ENCODE results near the gene SULT1B1. TPM values are rescaled to one million over a fixed set of nuclear protein-coding genes. Genes with fewer than 3 reads are reported as not detected.

SULT1B1 gene
- total RNA-seq, 1 experiment from 2014 or later: 0.05 TPM

DNA sequence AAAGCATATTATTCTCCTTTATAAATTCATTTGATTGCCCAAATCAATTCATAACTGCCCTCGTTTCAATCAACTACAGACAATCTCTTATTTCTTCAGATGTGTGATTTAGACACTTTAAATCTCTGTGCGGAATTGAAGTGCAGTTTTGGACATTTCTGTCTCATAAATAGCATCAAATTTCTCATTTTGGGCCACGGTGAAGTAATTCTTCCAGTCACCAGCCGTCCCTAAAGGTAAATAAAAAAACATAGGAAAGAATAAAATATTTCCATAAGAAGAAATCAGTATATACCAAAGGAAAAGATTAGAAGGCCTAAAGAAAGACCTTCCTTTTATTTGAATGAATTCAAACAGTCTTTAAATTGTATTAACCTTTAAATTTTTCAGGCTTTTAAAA, 33.4 kb downstream of the SULT1B1 start:
- TF ChIP-seq TCF7L2 (IDR thresholded peaks at IDR 0.05; ENCODE audit: low read depth, low read length): no peak
- TF ChIP-seq SIN3A (IDR thresholded peaks at IDR 0.05; ENCODE audit: borderline replicate concordance, insufficient read depth, low read depth, low read length): no peak
- TF ChIP-seq, protein P1, sequence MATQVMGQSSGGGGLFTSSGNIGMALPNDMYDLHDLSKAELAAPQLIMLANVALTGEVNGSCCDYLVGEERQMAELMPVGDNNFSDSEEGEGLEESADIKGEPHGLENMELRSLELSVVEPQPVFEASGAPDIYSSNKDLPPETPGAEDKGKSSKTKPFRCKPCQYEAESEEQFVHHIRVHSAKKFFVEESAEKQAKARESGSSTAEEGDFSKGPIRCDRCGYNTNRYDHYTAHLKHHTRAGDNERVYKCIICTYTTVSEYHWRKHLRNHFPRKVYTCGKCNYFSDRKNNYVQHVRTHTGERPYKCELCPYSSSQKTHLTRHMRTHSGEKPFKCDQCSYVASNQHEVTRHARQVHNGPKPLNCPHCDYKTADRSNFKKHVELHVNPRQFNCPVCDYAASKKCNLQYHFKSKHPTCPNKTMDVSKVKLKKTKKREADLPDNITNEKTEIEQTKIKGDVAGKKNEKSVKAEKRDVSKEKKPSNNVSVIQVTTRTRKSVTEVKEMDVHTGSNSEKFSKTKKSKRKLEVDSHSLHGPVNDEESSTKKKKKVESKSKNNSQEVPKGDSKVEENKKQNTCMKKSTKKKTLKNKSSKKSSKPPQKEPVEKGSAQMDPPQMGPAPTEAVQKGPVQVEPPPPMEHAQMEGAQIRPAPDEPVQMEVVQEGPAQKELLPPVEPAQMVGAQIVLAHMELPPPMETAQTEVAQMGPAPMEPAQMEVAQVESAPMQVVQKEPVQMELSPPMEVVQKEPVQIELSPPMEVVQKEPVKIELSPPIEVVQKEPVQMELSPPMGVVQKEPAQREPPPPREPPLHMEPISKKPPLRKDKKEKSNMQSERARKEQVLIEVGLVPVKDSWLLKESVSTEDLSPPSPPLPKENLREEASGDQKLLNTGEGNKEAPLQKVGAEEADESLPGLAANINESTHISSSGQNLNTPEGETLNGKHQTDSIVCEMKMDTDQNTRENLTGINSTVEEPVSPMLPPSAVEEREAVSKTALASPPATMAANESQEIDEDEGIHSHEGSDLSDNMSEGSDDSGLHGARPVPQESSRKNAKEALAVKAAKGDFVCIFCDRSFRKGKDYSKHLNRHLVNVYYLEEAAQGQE (IDR thresholded peaks at IDR 0.05; ENCODE audit: insufficient read depth in 1 of 2, low read depth in 2 of 2, low read length in 1 of 2): no peak
- TF ChIP-seq POLR2AphosphoS5 (IDR thresholded peaks at IDR 0.05; ENCODE audit: low read depth, low read length): no peak
- TF ChIP-seq, protein P2, sequence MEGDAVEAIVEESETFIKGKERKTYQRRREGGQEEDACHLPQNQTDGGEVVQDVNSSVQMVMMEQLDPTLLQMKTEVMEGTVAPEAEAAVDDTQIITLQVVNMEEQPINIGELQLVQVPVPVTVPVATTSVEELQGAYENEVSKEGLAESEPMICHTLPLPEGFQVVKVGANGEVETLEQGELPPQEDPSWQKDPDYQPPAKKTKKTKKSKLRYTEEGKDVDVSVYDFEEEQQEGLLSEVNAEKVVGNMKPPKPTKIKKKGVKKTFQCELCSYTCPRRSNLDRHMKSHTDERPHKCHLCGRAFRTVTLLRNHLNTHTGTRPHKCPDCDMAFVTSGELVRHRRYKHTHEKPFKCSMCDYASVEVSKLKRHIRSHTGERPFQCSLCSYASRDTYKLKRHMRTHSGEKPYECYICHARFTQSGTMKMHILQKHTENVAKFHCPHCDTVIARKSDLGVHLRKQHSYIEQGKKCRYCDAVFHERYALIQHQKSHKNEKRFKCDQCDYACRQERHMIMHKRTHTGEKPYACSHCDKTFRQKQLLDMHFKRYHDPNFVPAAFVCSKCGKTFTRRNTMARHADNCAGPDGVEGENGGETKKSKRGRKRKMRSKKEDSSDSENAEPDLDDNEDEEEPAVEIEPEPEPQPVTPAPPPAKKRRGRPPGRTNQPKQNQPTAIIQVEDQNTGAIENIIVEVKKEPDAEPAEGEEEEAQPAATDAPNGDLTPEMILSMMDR (IDR thresholded peaks at IDR 0.05): no peak
- no peaks in the 10 kb centered on the region for H3K36me3 ChIP-seq (ENCODE audit: control insufficient read depth, insufficient read depth, low read length)
- in situ Hi-C loops (cut with HindIII; ENCODE audit: low pct_unique_long_range_greater_than_20kb, low sequenced_read_pairs) (no loop called here), intact Hi-C loops (cut with micrococcal nuclease; ENCODE audit: unreplicated experiment) (no loop called here)
- no peak for ATAC-seq
- no peak for DNase-seq (ENCODE audit: low read depth, low spot score)
- no peaks in the 10 kb centered on the region for H3K9me3 ChIP-seq (ENCODE audit: control insufficient read depth, insufficient read depth, low read depth, low read length)
- no peaks in the 10 kb centered on the region for H3K27me3 ChIP-seq (ENCODE audit: control insufficient read depth, insufficient read depth, low read length)
- CTCF ChIA-PET: no interaction called here
- no peak overlapping the region for H3K4me3 ChIP-seq (ENCODE audit: low read depth in 2 of 2, low read length in 2 of 2)
- BruUV-seq (replicated peaks): no TSS peak
- POLR2A ChIA-PET: no interaction called here
- no peaks in the 10 kb centered on the region for H3K4me1 ChIP-seq (ENCODE audit: control insufficient read depth, insufficient read depth, low read length)
- no peak overlapping the region for H3K27ac ChIP-seq (ENCODE audit: low read length)

DNA sequence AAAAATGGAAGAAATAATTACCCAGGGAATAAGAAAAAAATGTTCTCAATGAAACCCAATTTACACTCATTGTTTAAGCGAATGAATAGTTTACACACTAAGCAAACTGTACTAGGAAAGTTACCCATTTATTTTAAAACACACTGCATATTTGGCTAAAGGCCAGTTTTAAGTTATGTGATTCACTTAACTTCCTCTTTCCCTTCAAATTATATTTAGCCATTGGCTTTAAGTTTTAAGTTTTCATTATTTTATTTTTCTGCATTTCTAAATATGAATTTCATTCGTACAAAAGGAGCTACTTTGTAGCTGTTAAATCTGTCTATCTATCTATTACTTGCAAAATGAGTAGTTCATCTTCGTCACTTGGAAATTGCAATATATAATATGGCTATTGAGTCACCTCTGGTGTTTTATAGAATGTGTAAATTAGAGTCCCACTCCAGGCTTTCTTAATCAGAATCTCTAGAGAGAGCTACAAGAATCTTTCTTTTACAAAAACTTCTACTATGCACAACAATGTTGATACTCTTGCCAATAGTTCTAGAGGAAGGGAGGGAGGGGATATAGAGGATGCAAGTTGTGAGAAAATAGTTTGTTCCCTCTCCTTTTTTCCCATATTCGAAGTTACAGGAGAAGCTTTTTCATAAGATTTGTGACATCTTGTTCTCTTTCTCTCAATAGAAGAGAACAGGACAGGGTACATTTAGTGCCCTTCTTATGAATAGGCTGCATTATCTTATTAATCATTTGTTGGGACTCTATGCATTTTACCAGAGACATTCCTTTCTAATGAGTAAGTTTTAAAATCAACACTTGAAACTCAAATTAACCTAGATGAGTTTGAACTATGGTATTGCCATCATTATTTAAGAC, 41.8 kb downstream of the SULT1B1 start:
- in situ Hi-C loops (cut with HindIII; ENCODE audit: low pct_unique_long_range_greater_than_20kb, low sequenced_read_pairs) (no loop called here), intact Hi-C loops (cut with micrococcal nuclease; ENCODE audit: unreplicated experiment) (no loop called here)
- no peaks in the 10 kb centered on the region for H3K36me3 ChIP-seq (ENCODE audit: control insufficient read depth, insufficient read depth, low read length)
- H3K27ac ChIP-seq (ENCODE audit: low read length): no peak overlapping the region
- no peak for ATAC-seq
- CTCF ChIA-PET: no interaction called here
- no peaks in the 10 kb centered on the region for H3K27me3 ChIP-seq (ENCODE audit: control insufficient read depth, insufficient read depth, low read length)
- DNase-seq (ENCODE audit: low read depth, low spot score): no peak
- TF ChIP-seq, protein P2 (IDR thresholded peaks at IDR 0.05): no peak
- TF ChIP-seq, protein P1 (IDR thresholded peaks at IDR 0.05; ENCODE audit: insufficient read depth in 1 of 2, low read depth in 2 of 2, low read length in 1 of 2): no peak
- TF ChIP-seq SIN3A (IDR thresholded peaks at IDR 0.05; ENCODE audit: borderline replicate concordance, insufficient read depth, low read depth, low read length): no peak
- TF ChIP-seq POLR2AphosphoS5 (IDR thresholded peaks at IDR 0.05; ENCODE audit: low read depth, low read length): no peak
- TF ChIP-seq TCF7L2 (IDR thresholded peaks at IDR 0.05; ENCODE audit: low read depth, low read length): no peak
- no peaks in the 10 kb centered on the region for H3K9me3 ChIP-seq (ENCODE audit: control insufficient read depth, insufficient read depth, low read depth, low read length)
- no peak overlapping the region for H3K4me3 ChIP-seq (ENCODE audit: low read depth in 2 of 2, low read length in 2 of 2)
- POLR2A ChIA-PET: no interaction called here
- no peaks in the 10 kb centered on the region for H3K4me1 ChIP-seq (ENCODE audit: control insufficient read depth, insufficient read depth, low read length)
- BruUV-seq (replicated peaks): no TSS peak

Data from Panc1 (cell line).